Cerebellar nuclear complex (tissue), 1 donor: ENCODE results near the gene PAGE1.
"Not testable (repeated sequence)": the region's sequence is repeated elsewhere in the genome, so short reads cannot be mapped to it uniquely, and the experiment has no call there.

Source experiments
- DNase-seq, 2 experiments: peaks; one replicate each; lab custom pipeline; 2025; lab: John Stamatoyannopoulos, UW

The PAGE1 gene

GRCh38 chrX:49695276-49696180 lies at the start of gene PAGE1:
TSS of gene PAGE1 (minus strand) at chrX:49695984. CDS start at chrX:49694770, 1,214 bp downstream.
- DNase-seq, result no peak

- DNase-seq, result not testable (repeated sequence)
Measured at GRCh38 chrX:49741501-49741900, 45.7 kb upstream of the PAGE1 start.

GRCh38 chrX:49727847-49728246 lies 32.1 kb upstream of the PAGE1 start:
- DNase-seq, result no peak

- DNase-seq, result no peak
Measured at GRCh38 chrX:49726966-49727365, 31.2 kb upstream of the PAGE1 start.

- DNase-seq, result no peak
Measured at GRCh38 chrX:49725923-49726904, 30.4 kb upstream of the PAGE1 start.

GRCh38 chrX:49725401-49725800 lies 29.6 kb upstream of the PAGE1 start:
- no peak for DNase-seq

GRCh38 chrX:49720106-49720505 lies 24.3 kb upstream of the PAGE1 start:
- not testable (repeated sequence) for DNase-seq

- DNase-seq, result no peak
Measured at GRCh38 chrX:49712577-49712976, 16.8 kb upstream of the PAGE1 start.

GRCh38 chrX:49710744-49711319 lies 15.0 kb upstream of the PAGE1 start:
- no peak for DNase-seq

GRCh38 chrX:49704691-49705404 lies 9.1 kb upstream of the PAGE1 start:
- no peak for DNase-seq

- peak in 1 of 2 experiments; percentile 74 for DNase-seq
Measured at GRCh38 chrX:49701933-49702332, 6.1 kb upstream of the PAGE1 start.

GRCh38 chrX:49701323-49701722 lies 5.5 kb upstream of the PAGE1 start:
- DNase-seq, result no peak

- DNase-seq, result no peak
Measured at GRCh38 chrX:49675075-49675719, 20.6 kb downstream of the PAGE1 start.

GRCh38 chrX:49673394-49673793 lies 22.4 kb downstream of the PAGE1 start:
- no peak for DNase-seq

GRCh38 chrX:49664824-49665223 lies 31.0 kb downstream of the PAGE1 start:
- DNase-seq, result no peak

- DNase-seq, result no peak
Measured at GRCh38 chrX:49661881-49662280, 33.9 kb downstream of the PAGE1 start.

- no peak for DNase-seq
Measured at GRCh38 chrX:49659771-49660170, 36.0 kb downstream of the PAGE1 start.

- DNase-seq, result no peak
Measured at GRCh38 chrX:49656533-49656932, 39.3 kb downstream of the PAGE1 start.

- DNase-seq, result no peak
Measured at GRCh38 chrX:49644991-49645637, 50.7 kb downstream of the PAGE1 start.
